Left lung (tissue), 10 donors: ENCODE results near the gene MRPL41. TPM values are rescaled to one million over a fixed set of nuclear protein-coding genes. Genes with fewer than 3 reads are reported as not detected.
"Not testable (repeated sequence)": the region's sequence is repeated elsewhere in the genome, so short reads cannot be mapped to it uniquely, and the experiment has no call there.

ENCODE experiments used
- ATAC-seq: fragments of 200-7000 bp; cut with Tn5 transposase; one replicate; pipeline ENCODE4 v1.9.1; 2020; ENCODE audit warnings: moderate library complexity
- DNase-seq, 4 donors: peaks; one replicate each; pipeline ENCODE4 v3.0.0-alpha.2; 2013 to 2020
- H3K27ac ChIP-seq, 2 donors: fragments of 200-600 bp; sonication (generic) in 1 of 2; one replicate each; pipeline versions ENCODE4 v1.5.0 to v1.8.0; 2020 to 2021
- H3K27me3 ChIP-seq, 2 donors: fragments of 200-600 bp; sonication (generic) in 1 of 2; one replicate each; pipeline versions ENCODE4 v1.5.0 to v1.8.0; 2020 to 2021
- H3K36me3 ChIP-seq, 2 donors: fragments of 200-600 bp; sonication (generic) in 1 of 2; one replicate each; pipeline versions ENCODE4 v1.5.0 to v1.8.0; 2020 to 2021
- H3K4me1 ChIP-seq, 2 donors: fragments of 200-600 bp; one replicate each; pipeline ENCODE4 v1.8.0; 2021
- H3K4me3 ChIP-seq, 2 donors: fragments of 200-600 bp; sonication (generic) in 1 of 2; one replicate each; pipeline versions ENCODE4 v1.5.0 to v1.8.0; 2020 to 2021; ENCODE audit warnings: mild to moderate bottlenecking in 1 of 2
- H3K9me3 ChIP-seq, 2 donors: fragments of 200-600 bp; sonication (generic) in 1 of 2; one replicate each; pipeline versions ENCODE4 v1.5.0 to v1.8.0; 2020 to 2021
- intact Hi-C, 2 donors: fragments of 100-400 bp; cut with DNase I; formaldehyde crosslinking; loops; one replicate each; pipeline versions ENCODE4 v1.11.2 to v1.14.2; 2022
- polyA plus RNA-seq, 6 donors: library from polyadenylated mRNA; unstranded; fragments of 120-200 nt; gene quantifications; one replicate each; pipeline ENCODE4 v1.2.1, GENCODE V29; 2013; ENCODE audit not compliant: insufficient read length in 6 of 6
- total RNA-seq, 2 donors: library from RNA; stranded (reverse); fragmentation: NEBNext Ultra II Directional; extraction: Animal tissue kit (Norgen Biotek cat#: 25700); gene quantifications; one replicate each; pipeline ENCODE4 v1.2.1, GENCODE V29; 2021
- TF ChIP-seq, protein P1 (sequence below), 2 donors: fragments of 200-600 bp; sonication (generic) in 1 of 2; IDR thresholded peaks; one replicate each; pipeline versions ENCODE4 v1.5.0 to v1.8.0; 2021; ENCODE audit warnings: antibody characterized with exemption in 2 of 2
- donor health status: DM: no; HTN: yes; CAD: no.
- donor health status: DM: no; HTN: no; CAD: no.

MRPL41 gene
- total and polyA plus RNA-seq, 8 donors = 10.9 to 49.1 (median 18.4) TPM

DNA sequence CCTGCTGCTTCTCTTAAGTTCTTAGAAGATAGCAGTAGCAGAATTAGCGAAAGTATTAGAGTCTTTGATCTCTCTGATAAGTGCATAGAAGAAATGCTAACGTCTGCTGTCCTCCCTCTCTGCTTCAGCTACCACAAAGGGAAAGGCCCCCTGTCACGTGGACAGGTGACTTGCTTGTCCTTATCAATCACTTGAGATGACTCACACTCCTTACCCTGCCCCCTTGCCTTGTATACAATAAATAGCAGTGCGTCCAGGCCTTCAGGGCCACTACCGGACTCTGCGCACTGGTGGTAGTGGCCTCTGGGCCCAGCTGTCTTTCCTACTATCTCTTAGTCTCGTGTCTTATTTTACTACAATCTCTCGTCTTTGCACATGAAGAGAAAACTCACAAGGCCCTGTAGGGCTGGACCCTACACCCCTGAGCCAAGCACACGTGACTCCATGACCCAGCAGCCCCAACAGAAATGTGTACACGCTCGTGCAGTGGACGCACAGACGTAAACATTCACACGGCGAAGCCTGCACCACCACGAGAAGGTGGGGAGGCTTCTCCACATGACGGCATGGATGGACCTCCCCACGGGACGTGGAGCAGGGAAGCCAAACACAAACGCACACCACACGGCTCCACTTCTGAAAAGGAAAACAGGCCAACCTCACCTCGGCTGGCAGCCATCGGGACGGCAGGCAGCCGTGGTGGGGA, 39.8 kb upstream of the MRPL41 start:
- DNase-seq = peak in 1 of 4 donors; percentile 54
- no peak for ATAC-seq
- no peak overlapping the region for H3K4me3 ChIP-seq
- H3K9me3 ChIP-seq = no peaks in the 10 kb centered on the region
- H3K4me1 ChIP-seq = no peaks in the 10 kb centered on the region
- TF ChIP-seq, protein P1, sequence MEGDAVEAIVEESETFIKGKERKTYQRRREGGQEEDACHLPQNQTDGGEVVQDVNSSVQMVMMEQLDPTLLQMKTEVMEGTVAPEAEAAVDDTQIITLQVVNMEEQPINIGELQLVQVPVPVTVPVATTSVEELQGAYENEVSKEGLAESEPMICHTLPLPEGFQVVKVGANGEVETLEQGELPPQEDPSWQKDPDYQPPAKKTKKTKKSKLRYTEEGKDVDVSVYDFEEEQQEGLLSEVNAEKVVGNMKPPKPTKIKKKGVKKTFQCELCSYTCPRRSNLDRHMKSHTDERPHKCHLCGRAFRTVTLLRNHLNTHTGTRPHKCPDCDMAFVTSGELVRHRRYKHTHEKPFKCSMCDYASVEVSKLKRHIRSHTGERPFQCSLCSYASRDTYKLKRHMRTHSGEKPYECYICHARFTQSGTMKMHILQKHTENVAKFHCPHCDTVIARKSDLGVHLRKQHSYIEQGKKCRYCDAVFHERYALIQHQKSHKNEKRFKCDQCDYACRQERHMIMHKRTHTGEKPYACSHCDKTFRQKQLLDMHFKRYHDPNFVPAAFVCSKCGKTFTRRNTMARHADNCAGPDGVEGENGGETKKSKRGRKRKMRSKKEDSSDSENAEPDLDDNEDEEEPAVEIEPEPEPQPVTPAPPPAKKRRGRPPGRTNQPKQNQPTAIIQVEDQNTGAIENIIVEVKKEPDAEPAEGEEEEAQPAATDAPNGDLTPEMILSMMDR (IDR thresholded peaks at IDR 0.05) = no peak
- H3K27ac ChIP-seq = no peak overlapping the region
- no peaks in the 10 kb centered on the region for H3K27me3 ChIP-seq
- intact Hi-C loops = no loop called here
- no peaks in the 10 kb centered on the region for H3K36me3 ChIP-seq

DNA sequence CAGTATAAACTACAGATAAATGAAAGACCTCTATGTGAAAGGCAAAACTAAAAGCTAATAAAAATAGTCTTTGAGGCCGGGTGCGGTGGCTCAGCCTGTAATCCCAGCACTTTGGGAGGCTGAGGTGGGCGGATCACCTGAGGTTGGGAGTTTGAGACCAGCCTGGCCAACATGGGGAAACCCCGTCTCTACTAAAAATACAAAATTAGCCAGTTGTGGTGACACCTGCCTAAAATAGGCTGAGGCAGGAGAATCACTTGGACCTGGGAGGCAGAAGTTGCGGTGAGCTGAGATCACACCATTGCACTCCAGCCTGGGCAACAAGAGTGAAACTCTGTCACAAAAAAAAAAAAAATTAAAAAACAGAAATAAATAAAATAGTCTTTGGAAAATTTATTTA, 38.5 kb upstream of the MRPL41 start:
- ATAC-seq, H3K27me3 ChIP-seq, H3K4me3 ChIP-seq, DNase-seq, intact Hi-C loops, H3K9me3 ChIP-seq, H3K27ac ChIP-seq, H3K36me3 ChIP-seq, H3K4me1 ChIP-seq: not testable (repeated sequence)

DNA sequence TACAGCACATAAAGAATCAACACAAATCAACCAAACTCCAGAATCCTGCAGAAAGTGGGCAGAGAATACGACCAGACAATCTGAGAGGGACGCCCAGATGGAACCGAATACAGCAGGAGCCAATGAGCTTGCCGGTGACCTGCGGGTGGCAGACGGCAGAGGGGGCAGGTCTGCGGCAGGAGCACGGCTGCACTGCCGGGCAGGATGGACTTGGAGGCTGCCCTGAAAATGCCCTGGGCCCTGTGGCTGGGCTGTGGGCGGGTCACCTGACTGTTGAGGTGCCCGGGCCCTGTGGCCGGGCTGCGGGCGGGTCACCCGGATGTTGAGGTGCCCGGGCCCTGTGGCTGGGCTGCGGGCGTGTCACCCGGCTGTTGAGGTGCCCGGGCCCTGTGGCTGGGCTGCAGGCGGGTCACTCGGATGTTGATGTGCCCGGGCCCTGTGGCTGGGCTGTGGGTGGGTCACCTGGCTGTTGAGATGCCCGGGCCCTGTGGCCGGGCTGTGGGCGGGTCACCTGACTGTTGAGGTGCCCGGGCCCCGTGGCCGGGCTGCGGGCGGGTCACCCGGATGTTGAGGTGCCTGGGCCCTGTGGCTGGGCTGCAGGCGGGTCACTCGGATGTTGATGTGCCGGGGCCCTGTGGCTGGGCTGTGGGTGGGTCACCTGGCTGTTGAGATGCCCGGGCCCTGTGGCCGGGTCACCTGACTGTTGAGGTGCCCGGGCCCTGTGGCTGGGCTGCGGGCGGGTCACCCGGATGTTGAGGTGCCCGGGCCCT, 37.7 kb upstream of the MRPL41 start:
- H3K4me3 ChIP-seq, H3K27me3 ChIP-seq, H3K27ac ChIP-seq, H3K4me1 ChIP-seq, H3K36me3 ChIP-seq, ATAC-seq, H3K9me3 ChIP-seq, intact Hi-C loops: not testable (repeated sequence)
- DNase-seq = peak in 1 of 4 donors; percentile 67

DNA sequence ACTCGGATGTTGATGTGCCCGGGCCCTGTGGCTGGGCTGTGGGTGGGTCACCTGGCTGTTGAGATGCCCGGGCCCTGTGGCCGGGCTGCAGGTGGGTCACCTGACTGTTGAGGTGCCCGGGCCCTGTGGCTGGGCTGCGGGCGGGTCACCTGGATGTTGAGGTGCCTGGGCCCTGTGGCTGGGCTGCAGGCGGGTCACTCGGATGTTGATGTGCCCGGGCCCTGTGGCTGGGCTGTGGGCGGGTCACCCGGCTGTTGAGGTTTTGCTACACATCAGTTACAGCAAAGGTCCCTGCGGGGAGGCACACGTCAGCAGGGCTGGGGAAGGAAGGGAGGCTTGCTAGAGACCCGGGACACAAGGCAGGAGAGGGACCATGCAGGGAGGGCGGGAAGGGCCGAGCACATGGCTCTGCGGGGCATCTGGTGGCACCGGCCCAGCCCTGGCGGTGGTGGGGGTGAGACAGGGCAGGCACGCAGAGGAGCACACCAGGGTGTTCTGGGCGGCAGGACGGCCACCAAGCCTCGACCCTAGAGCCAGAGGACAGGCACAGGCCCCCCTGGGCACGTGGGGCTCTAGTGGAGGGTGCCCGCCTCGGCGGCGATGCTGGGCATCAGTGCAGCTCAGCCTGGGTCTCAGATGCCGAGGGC, 36.9 kb upstream of the MRPL41 start:
- no peak for ATAC-seq
- TF ChIP-seq, protein P1 (IDR thresholded peaks at IDR 0.05) = no peak
- intact Hi-C loops = no loop called here

DNA sequence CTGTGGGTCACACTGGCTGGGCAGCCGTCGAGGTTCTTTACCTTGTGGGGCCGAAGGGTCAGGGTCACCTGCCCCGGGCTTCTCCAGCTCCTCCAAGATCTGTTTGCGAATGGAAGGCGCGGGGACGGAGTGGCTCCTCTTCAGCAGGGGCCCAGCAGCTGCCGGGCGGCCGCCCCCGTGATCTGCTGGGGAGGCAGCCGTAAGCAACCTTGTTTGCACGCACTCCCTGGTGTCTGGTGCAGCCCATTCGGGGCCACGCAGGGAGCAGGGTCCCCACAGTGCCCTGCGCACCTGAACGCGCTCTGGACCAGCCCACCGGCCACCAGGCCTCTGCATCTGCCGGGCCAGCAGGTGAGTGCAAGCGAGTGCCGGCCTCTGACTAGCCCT, 36.3 kb upstream of the MRPL41 start:
- peak in 1 of 4 donors; percentile 70 for DNase-seq
- intact Hi-C loops = no loop called here

More for the DNA sequence above, 36.9 kb upstream of the MRPL41 start:
- no peaks in the 10 kb centered on the region for H3K4me1 ChIP-seq
- no peaks in the 10 kb centered on the region for H3K9me3 ChIP-seq
- no peaks in the 10 kb centered on the region for H3K36me3 ChIP-seq
- H3K27me3 ChIP-seq = no peaks in the 10 kb centered on the region
- H3K4me3 ChIP-seq = no peak overlapping the region
- DNase-seq = peak in 1 of 4 donors; percentile 69
- H3K27ac ChIP-seq = no peak overlapping the region

More for the DNA sequence above, 36.3 kb upstream of the MRPL41 start:
- Histone ChIP-seq H3K27me3 (no peaks in the 10 kb centered on the region), H3K4me1 (no peaks in the 10 kb centered on the region), H3K9me3 (no peaks in the 10 kb centered on the region), H3K4me3 (no peak overlapping the region), H3K36me3 (no peaks in the 10 kb centered on the region), H3K27ac (no peak overlapping the region)
- ATAC-seq = no peak
- TF ChIP-seq, protein P1 (IDR thresholded peaks at IDR 0.05) = no peak
